22Rv1 (cell line): ENCODE results near the gene CRYAB.

Experiments used
- H3K27ac ChIP-seq: fragments of 450-650 bp; 2 replicates; pipeline ENCODE4 v1.5.1; 2017
- ZFX ChIP-seq: fragments of 450-650 bp; IDR thresholded peaks from 2 replicates; pipeline ENCODE4 v1.6.1; 2017; ENCODE audit warnings: antibody characterized with exemption, borderline replicate concordance
- TF ChIP-seq, protein P1 (sequence below): fragments of 450-650 bp; IDR thresholded peaks from 2 replicates; pipeline ENCODE4 v1.5.1; 2017; ENCODE audit warnings: mild to moderate bottlenecking

The CRYAB gene, protein sequence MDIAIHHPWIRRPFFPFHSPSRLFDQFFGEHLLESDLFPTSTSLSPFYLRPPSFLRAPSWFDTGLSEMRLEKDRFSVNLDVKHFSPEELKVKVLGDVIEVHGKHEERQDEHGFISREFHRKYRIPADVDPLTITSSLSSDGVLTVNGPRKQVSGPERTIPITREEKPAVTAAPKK

GRCh38 chr11:111911563-111912401 lies at the start of gene CRYAB:
CRYAB (minus strand) TSS chr11:111911770; CDS start chr11:111911724, 46 bp downstream.
- TF ChIP-seq ZFX: no peak
- TF ChIP-seq, protein P1, sequence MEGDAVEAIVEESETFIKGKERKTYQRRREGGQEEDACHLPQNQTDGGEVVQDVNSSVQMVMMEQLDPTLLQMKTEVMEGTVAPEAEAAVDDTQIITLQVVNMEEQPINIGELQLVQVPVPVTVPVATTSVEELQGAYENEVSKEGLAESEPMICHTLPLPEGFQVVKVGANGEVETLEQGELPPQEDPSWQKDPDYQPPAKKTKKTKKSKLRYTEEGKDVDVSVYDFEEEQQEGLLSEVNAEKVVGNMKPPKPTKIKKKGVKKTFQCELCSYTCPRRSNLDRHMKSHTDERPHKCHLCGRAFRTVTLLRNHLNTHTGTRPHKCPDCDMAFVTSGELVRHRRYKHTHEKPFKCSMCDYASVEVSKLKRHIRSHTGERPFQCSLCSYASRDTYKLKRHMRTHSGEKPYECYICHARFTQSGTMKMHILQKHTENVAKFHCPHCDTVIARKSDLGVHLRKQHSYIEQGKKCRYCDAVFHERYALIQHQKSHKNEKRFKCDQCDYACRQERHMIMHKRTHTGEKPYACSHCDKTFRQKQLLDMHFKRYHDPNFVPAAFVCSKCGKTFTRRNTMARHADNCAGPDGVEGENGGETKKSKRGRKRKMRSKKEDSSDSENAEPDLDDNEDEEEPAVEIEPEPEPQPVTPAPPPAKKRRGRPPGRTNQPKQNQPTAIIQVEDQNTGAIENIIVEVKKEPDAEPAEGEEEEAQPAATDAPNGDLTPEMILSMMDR: no peak
- no peak within 1 kb of the TSS for H3K27ac ChIP-seq

GRCh38 chr11:111960916-111961315 lies 49.3 kb upstream of the CRYAB start:
- H3K27ac ChIP-seq: peak overlapping the region; percentile 61
- TF ChIP-seq ZFX: no peak
- TF ChIP-seq, protein P1: no peak

DNA sequence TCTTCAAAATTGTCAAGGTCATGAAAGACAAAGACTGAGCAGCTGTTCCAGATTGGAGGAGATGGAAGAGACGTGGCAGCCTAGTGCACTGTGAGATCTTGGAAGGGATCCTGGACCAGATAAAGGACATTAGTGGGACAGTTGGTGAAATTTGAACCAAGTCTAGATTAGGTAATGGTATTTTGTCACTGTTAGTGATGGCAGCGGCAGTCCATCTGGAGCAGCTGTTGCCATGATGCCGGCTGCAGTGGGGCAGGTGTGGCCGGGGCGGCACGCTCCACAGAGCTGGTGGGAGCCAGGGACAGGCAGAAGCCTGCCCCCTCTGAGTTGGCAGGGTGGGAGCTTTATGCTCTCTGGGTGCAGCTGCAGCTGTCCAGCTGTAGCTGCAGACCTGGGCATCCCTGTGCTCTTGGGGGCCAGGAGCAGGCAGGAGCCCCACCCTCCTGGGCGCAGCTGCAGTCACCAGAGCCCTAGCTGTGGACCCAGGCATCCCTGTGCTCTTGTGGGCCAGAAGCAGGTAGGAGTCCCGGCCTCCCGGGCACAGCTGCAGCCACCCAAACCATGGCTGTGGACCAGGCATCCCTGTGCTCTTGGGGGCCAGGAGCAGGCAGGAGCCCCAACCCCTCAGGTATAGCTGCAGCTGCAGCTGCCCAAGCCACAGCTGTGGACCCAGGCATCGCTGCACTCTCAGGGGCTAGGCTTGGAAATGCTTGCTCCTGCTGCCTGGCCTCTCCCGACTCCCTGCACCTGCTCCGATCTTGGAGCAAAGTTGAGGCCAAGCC lies 46.3 kb upstream of the CRYAB start:
- TF ChIP-seq, protein P1: no peak
- TF ChIP-seq ZFX: no peak
- no peak overlapping the region for H3K27ac ChIP-seq

GRCh38 chr11:111954154-111954553 lies 42.6 kb upstream of the CRYAB start:
- no peak for TF ChIP-seq ZFX

DNA sequence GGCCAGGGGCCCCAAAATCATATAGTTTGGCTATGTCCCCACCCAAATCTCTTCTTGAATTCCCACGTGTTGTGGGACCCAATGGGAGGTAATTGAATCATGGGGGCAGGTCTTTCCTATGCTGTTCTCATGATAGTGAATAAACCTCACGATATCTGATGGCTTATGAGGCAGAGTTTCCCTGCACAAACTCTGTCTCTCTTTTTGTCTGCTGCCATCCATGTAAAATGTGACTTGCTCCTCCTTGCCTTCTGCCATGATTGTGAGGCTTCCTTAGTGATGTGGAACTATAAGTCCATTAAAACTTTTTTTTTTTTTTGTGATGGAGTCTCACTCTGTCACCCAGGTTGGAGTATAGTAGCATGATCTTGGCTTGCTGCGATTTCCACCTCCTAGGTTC lies 40.0 kb upstream of the CRYAB start:
- no peak overlapping the region for H3K27ac ChIP-seq
- TF ChIP-seq, protein P1: no peak
- TF ChIP-seq ZFX: no peak

More at GRCh38 chr11:111954154-111954553, 42.6 kb upstream of the CRYAB start:
- H3K27ac ChIP-seq: no peak overlapping the region

GRCh38 chr11:111949519-111950426 lies 38.2 kb upstream of the CRYAB start:
- H3K27ac ChIP-seq: no peak overlapping the region
- TF ChIP-seq, protein P1: no peak
- TF ChIP-seq ZFX: no peak

DNA sequence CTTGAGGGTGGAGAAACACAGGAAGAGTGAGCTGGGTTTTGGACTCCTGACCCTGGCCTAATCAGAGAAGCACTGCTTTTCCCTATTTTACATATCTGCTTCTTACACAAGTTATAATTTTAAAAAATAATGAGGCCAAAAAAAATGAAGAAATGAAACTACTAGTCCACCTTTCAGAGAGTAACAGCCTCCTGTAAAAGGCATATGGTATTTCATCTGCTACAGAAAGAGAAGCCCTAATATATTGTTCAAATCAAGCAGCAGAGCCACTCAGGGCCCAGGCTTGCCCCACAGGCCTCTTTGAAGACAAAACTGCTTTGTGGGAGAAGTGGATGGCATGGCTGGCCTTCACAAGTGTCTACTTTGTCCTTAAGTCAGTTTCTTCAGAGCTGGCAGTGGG lies 35.6 kb upstream of the CRYAB start:
- TF ChIP-seq, protein P1: no peak
- TF ChIP-seq ZFX: no peak
- no peak overlapping the region for H3K27ac ChIP-seq
